Activated CD4-positive, alpha-beta T cell treated with anti-CD3 and anti-CD28 coated beads for 1 hour (primary cell): ENCODE data around the gene SUSD2.

Experiments
- DNase-seq: peaks from one replicate; pipeline ENCODE4 v3.0.0-alpha.2; 2020

Gene SUSD2

DNA sequence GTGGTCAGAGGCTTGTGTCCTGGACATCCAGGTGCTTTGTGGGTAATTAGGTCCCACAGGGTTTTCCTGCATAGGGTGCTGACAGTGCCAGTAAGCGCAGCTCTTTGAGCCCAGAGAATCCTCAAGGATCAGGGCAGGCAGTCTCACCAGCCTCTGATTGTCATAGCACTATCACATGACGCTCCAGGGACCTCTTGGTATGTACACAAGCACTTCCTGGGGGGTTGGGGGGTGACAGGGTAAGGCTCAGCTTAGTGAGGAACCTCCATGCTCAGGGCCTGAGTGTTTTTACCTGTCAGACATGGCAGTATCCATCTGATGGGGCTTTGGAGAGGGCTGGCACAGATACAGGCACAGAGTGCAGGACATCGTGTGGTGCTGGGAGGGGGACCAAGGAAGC lies 27.9 kb upstream of the SUSD2 start:
- peak; percentile 25 for DNase-seq

DNA sequence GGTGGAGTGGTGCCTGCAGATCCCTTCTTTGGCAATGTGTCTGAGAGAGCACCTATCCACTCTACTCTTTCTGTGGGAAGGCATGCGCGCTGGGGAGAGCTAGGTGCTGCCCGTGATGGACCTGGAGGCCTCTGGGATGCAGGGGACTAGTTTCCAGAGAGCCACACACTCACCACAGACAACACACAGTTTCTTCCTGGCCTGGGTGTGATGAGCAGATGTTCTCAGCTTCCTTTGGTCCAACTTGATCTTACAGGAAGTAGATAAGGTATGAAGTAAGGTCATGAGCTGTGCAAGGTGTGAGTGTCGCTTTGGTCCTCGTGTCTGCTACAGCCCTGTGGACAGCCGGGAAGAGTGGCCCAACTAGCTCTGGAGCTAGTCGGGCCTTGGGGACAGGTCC lies 27.3 kb upstream of the SUSD2 start:
- DNase-seq: no peak

DNA sequence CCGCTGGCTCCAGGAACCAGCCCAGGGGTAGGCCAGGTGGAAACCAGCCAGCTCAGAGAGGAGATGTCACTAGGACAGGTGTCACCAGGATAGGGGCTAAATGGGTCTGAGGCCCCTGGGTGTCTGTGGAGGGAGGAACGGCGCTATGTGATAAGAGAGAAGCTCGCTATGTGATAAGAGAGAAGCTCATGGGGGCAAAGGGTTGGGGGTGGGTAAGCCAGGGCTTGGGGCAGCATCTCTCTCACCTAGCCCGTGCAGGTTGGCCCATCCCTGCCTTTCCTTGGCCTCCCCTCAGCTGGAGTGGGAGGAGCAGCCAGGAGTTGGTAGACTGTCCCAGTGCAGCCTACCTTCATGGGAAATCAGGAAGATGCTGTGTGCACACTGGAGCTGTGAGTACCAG lies 26.5 kb upstream of the SUSD2 start:
- DNase-seq: no peak

DNA sequence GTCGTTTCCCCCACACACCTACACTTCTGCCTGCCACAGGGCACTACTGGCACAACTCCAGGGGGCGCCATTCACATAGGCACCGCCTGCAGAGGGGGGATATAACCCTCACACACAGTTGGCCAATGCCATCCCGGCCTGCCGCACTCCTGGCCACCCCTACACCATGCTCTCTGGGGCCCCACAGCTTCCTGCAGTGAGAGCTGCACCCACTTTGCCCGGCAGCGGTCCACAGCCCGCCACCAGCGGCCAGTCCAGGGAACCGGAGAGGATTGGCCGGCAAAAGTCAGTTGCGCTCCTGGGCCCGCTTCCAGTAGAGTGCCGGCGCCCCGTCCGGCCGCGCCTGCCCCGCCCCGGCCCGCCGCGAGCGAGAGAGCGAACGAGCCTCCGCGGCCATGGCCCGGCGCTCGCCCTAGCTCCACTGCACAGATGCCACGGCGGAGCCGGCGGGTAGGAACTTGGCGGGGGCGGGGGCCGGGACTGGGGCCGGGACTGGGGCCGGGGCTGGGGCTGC lies 25.6 kb upstream of the SUSD2 start:
- peak; percentile 19 for DNase-seq

DNA sequence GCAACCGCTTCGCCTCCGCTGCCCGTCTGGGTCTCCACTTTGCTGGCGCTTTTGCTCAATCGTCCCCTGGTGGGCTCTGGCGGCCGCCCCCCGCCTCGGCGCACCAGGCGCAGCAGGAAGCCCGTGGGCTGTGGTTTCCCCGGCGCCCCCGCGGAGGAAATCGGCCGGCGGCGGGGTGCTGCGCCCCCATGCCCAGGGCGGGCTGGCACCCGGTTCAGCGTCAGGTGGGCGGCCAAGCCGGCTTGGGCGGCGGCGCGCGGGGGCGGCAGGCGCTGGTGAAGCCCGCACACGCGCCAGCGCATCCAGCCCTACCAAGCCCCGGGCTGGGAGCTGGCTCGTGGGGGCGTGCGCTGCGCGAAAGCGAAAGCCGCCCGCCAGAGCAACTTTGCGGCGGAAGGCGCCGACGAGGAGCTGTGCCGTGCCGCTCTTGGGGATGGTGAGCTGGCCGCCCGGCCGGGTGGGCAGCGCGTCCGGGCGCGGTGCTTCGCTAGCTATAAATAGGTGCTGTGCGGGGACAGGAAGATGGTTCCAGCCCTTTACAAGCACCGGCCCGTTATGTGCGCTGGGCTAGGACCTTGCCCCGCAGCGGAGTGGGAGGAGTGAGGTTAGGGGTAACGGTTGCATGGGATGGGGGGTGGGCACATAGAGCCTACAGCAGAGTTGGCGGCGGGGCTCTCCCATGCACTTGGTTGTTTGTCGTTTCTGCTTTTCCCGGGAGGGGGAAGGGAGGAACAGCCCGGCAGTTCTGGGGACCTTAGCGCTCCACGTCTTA lies 25.0 kb upstream of the SUSD2 start:
- peak; percentile 52 for DNase-seq

DNA sequence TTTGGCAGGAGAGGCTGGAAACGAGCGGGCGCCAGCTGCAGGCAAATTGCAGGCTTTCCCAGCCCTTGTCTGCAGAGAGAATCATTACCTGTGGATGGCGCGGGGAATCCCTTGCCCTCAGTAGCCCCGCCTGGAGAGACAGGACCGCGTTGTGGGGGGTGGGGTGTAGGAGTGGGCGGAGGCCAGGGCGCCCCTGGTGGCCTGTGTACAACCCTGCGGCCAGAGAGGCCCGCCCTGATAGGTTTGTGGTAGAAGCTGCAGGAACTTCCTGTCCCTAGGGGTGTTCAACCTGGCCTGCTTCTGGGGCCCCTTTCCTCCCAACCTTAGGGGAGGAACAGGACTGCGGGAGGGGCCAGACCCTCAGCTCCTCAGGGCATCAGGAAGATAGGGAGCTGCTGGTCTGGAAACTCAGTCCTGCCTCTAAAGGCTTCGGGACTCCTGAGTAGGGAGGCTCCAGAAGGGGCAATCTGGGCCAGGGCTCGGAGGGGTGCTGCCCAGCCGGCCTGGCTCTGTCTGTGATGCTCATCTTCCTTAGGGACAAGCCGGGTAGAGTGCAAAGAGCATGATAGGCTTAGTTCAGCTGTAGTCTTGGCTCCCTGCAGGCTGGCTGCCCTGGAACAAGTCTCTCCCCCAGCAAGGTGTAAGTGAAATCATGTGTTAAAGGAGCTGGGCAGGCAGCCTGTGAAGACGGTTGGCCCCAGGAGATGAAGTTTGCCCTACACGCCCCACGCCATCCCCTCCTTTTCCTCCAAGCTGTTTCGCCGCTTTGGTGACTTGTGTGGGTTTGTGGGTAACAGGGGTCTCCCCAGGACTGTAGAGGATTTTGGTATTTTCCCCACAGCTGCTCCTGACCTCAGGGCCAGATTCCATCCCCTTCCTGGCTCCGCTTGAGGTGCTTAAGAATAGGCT lies 24.1 kb upstream of the SUSD2 start:
- peak; percentile 77 for DNase-seq

DNA sequence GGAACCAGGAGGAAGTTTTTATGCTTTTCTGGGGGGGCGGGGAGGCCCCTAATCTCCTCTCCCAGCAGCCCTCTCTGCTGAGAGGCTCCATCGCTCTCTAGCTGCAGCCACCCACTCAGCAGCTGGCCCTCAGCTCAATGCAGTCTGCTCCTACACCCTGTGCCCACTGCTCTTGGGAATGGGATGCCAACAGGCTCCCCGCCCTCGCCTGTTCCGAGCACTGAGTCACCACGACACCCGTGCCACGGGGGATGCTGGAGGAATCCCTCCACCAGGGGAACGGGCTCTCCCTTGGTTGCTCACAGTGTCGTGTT lies 23.5 kb upstream of the SUSD2 start:
- no peak for DNase-seq

DNA sequence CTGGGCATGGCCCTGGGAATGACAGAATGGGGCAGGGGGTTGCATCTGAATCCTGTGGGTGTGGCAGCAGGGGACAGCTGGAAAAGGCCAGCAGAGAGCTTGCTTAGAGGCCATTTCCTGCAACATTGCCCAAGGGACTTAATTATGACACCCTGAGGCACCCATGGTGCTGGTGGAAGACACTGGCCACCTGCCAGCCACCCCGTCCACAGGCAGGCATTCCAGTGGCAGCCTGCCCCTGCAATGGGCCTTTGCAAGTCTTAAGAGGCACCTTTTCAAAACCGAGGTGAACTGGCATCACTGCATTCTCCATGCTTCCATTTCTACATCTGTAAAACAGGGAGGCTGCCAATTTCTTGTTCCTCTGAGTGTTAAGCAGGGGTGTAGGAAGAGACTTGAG lies 21.6 kb upstream of the SUSD2 start:
- no peak for DNase-seq

DNA sequence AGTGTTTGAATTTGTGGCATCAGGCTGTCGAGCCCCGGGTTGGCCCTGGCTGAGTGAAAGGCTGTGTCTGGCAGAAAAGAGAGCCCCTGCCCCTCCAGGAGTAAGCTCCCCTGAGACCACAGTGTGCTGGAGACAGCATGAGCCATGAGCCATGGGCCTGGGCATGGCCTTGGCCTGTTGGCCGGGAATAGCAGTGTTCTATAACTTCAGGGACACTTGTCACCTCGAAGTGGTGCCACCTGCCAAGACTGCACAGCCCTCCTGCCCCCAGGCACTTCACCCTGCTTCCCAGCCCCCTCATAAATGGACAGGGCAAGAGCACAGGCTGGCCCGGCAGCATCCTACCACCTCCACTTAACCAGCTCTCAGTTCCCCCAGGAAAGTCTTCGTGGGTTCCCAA lies 20.7 kb upstream of the SUSD2 start:
- no peak for DNase-seq

DNA sequence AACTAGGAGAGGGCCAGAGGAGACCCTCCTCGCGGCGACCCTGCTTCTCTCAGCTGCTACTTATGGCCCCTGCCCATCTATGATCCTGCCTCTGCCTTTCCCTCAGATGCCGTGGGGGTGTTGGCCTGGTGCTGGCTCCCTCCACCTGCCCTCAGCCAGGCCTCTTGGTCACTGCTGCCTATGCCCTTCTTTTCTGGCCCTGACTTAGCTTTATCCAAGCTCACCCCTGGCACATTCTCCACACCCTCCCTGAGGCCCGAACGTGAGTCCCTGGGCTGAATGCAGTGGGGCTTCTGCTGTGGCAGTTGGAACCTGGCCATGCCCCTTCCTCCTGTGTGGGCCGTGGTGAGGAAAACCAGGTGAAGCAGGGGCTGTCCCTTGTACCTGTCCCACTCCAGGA lies 19.8 kb upstream of the SUSD2 start:
- no peak for DNase-seq

DNA sequence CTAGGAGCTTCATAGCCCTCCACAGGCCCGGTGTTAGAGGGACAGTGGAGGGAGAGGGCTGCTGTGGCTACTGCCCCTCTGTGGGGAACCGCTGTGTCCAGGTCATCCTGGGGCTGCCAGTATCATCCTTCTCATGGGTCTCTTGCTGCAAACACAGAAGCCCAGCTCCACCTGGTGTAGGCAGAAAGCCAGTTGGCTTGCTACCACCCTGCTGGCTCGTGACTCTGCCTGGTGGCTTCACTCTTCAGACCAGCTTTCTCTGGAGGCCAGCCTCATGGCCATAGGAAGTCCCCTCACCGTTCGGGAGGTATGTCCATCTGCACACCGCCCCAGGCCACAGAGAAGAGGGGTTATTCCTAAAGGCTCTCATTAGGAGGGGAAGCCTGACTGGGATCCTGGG lies 19.4 kb upstream of the SUSD2 start:
- no peak for DNase-seq

DNA sequence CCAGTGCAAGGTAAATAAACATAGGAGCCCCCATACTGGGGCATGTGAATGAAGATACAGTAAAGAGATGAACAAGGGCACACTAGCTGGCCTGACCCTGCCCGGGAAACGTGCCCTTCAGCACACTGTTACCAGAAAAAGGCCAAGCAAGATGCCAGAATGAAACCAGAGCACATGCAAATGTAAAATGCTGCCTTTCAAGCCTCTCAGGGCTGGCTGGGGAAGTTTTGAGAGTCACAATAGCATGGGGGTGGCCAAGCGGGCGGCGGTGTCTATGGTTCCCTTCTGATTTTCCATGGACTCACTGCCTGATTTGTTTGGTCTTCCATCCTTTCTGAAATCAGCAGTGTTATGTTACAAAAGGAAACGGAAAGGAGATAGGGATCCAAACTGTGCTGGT lies 18.9 kb upstream of the SUSD2 start:
- DNase-seq: no peak

DNA sequence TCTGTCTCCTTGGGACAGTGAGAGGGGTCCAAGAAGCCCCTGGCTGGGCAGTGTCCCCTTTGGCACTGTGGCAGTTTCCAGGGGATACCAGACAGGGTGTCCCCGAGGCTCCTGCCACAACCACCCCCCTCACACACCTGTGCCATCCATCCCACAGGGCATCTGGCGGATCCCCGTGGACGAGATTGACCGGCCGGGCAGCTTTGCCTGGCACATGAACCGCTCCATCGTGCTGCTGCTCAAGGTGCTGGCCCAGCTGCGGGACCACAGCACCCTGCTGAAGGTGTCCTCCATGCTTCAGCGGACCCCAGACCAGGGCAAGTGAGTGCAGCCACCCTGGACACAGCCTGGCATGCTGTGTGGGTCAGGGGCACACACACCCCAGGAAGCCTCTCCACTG lies 17.0 kb upstream of the SUSD2 start:
- no peak for DNase-seq

DNA sequence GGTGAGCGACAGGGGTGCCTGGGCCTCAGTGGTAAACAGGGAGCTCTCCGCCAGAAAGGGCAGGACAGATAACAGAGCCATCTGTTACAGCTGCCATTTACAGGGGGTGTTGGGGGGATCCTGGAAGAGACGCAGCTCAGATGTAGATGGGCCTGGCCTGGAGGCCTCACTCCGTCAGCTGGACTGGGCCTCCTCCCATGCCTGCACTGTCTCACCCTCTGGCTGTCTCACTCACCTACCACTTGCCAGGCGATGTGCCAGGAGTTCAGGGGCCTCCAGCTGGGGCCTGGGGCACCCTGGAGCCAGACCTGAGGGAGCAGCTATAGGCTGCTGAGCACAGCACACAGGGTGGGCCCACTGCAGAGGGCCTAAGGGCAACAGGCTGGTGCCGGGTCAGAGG lies 16.3 kb upstream of the SUSD2 start:
- no peak for DNase-seq

DNA sequence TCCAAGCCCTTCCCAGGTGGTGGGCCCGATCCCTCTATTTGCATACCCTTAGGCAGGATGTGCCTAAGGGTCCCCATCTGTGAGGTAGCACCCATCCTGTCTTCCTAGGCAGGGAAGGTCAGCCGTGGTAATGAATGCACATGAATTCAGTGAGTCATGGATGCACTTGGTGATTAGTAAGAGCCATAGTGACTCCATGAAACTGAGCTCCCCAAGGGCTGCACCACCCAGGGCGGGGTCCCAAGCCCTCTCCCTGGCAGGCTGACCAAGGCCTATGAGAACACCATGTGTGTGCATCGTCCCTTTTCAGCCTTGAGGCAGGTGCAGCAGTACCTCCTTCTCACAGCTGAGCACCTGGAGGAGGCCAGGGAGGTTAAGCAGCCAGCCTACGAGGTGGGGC lies 15.6 kb upstream of the SUSD2 start:
- no peak for DNase-seq

DNA sequence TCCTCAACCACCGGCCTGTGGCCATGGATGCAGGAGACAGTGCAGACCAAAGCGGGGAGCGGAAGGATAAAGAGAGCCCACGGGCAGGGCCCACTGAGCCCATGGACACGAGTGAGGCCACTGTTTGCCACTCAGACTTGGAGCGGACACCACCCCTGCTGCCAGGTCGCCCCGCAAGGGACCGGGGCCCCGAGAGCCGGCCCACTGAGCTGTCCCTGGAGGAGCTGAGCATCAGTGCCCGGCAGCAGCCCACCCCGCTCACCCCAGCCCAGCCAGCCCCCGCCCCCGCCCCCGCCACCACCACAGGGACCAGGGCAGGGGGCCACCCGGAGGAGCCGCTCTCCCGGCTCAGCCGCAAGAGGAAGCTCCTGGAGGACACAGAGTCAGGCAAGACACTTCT lies 14.5 kb upstream of the SUSD2 start:
- DNase-seq: no peak

DNA sequence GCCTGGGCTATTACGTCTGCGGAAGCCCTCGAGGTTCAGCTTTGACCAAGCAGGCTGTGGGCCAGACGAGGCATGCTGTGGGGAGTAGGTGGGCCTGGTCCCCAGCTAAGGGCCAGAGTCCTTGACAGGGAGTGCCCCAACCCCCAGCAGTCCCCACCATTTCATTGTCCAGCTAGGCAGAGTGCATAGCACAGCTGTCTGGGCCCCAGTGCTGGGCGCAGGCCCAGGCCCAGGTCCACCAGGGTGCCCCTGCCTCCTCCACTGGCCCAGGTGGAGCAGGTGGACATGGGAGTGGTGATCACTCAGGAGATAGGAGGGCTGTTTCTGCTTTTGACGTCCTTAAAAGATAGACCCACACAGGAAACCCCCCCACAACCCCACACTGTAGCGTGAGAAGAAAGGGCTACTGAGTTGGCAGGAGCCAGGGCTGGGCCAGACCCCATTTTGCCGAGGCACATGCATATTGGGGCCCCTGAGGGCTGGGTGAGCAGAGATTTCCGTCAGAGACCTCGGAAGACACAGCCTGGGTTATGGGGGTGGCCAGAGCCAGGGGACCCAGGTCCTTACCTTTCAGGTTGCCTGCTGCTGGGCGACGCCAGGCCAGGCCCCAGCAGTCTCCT lies 11.7 kb upstream of the SUSD2 start:
- no peak for DNase-seq

DNA sequence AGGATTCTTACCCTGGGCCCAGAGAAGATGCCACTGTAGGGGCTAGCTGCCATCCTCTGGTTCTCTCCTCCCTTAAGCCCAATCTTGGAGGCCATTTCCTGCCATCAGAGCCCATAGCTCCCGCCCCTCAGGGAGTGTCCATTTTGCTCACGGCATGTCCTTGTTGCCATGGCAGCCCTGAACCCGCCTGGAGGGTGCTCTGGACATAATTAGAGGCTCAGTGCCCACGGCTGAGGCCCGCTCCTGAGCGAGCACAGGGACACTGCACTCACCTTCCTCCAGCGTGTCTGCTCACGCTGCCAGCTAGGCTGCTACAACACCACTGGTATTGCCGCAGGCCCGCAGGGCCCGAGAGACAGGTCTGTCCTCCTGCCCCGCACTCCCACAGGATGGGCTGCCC lies 11.1 kb upstream of the SUSD2 start:
- DNase-seq: no peak

DNA sequence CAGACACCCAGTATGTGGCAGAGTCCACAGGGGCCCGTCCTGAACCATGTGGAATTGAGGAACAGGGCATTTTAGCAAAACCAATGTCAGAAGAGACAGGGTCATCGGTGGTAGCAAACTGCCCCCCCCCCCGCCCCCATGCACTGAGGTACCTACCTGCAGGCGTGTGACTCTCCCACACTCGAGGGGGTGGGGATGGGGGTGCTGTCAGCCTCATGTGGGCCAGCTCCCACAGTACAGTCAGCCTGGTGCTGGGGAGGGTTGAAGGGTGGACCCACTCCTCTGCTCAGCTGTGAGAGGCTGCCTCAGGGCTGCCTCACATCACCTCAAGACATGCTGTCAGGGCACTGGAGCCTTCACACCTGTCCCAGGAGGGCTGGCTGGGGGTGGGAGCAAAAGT lies 10.7 kb upstream of the SUSD2 start:
- no peak for DNase-seq

DNA sequence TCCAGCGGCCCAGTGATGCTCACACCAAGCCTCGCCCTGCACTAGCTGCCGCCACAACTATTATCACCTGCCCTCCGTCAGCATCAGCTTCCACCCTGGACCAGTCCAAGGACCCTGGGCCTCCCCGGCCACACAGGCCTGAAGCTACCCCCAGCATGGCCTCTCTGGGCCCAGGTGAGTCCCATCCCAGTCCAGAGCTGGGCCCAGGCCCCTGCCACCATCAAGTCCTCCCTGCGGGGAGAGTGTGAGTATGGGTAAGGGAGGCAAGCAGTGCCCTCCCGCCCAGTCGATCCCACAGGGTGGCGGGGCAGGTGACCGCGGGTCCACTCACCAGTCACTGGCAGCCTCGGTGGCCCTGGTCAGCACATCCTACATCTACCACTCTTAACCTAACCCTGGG lies 9.5 kb upstream of the SUSD2 start:
- no peak for DNase-seq

DNA sequence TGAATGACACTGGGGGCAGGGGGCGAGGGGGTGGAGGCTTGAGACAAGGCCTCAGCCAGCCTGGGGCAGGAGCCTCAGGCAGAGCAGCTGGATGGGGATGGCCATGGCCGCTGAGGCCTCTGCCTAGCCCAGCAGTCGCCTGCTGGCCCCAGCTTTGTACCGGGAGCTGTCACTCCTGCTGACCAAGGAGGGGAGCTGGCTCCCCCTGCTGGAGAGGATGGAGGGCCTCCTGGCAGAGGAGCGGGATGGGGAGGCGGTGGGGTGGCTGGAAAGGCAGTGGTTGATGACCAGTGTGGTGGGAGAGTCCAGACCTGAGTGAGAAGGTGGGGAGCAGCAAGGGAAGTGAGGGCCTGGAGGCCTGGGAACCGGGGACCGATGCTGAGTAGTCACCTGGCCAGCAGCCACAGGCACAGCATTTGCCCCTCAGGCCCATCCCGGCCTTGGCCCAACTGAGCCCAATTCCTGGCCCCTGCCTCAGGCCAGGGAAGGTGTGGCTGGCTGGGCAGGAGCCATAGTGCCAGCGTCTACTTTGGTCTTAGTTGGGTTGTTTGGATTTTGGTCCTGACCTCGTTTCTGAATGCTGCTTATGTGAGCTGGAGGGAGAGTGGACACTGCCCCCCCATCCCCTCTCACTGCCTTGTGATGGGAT lies 6.0 kb upstream of the SUSD2 start:
- peak; percentile 54 for DNase-seq

DNA sequence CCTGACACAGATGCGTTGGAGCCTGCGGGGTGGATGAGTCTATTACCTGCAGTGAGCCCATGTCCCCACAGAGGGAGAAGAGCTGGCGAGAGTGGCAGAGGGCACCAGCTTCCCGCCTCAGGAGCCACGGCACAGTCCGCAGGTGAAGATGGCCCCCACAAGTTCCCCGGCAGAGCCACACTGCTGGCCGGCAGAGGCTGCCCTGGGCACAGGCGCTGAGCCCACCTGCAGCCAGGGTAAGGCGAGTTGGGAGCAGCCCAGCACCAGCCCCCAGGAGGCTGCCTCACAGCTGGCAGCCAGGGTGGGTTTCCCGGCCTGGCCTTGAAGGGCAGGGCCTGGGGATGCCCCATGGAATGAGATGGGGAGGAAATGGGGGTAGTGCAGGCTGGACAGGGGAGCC lies 5.2 kb upstream of the SUSD2 start:
- DNase-seq: no peak

DNA sequence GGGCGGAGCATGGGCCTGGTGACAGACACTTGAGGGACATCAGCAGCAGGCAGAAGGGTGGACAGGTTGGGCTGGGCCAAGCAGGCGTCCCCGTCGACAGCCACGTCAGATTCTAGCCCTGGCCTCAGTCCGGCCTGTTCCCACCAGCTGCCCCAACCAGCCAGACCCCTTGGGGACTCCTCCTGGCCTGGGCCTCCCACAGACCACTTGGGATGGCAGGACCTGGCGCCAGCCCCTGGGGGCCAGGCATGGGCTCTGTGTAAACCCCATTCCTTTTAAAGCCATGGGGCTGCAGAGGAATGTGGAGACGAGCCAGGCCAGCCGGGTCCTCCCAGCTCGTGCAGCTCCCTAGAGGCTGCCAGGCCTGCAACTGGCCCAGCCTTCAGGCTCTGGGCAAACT lies 4.7 kb upstream of the SUSD2 start:
- no peak for DNase-seq
